CD4-positive, alpha-beta memory T cell (primary cell): ENCODE results near the gene CHIA. TPM values are rescaled to one million over a fixed set of nuclear protein-coding genes. Genes with fewer than 3 reads are reported as not detected.

Experiments
- polyA plus RNA-seq, 2 donors: library from polyadenylated mRNA; unstranded; fragments of 300-500 nt; fragmentation: Illumina TruSeq; gene quantifications; one replicate each; pipeline ENCODE4 v1.2.3, GENCODE V29; 2021
- total RNA-seq, 2 experiments: library from RNA; stranded (reverse); gene quantifications; one replicate each; pipeline ENCODE4 v1.2.3, GENCODE V29; 2021

The CHIA gene
- total and polyA plus RNA-seq, 4 experiments from 2014 or later, result not detected

Other genes with a start within 250 kb of the CHIA start
- gene DRAM2, start 150.8 kb upstream of the CHIA start, total RNA-seq, result 10 to 100 TPM; 37.5 to 38.8 TPM
- 100 to 1,000 TPM in 1 of 2 donors, 10 to 100 TPM in 1; 77.1 to 101 TPM for gene DRAM2, start 150.8 kb upstream of the CHIA start, polyA plus RNA-seq
- gene CEPT1, start 150.6 kb upstream of the CHIA start, total RNA-seq, result 10 to 100 TPM; 49.1 to 49.6 TPM
- 10 to 100 TPM; 18.4 to 33.3 TPM for gene CEPT1, start 150.6 kb upstream of the CHIA start, polyA plus RNA-seq
- gene DENND2D, start 90.2 kb upstream of the CHIA start, total RNA-seq, result 100 to 1,000 TPM; 284 TPM
- 100 to 1,000 TPM; 125 to 221 TPM for gene DENND2D, start 90.2 kb upstream of the CHIA start, polyA plus RNA-seq
- 1 to 10 TPM; 1.7 to 1.9 TPM for gene CHI3L2, start 63.1 kb upstream of the CHIA start, total RNA-seq
- gene CHI3L2, start 63.1 kb upstream of the CHIA start, polyA plus RNA-seq, result 10 to 100 TPM; 15.6 to 18.2 TPM
- gene OVGP1, start 136.9 kb downstream of the CHIA start, total RNA-seq, result 1 to 10 TPM; 4.5 to 4.9 TPM
- under 1 TPM in 1 of 2 donors, not detected in 1; 0.61 TPM for gene OVGP1, start 136.9 kb downstream of the CHIA start, polyA plus RNA-seq
- gene WDR77, start 158.4 kb downstream of the CHIA start, total RNA-seq, result 10 to 100 TPM; 26.3 to 30.3 TPM
- 10 to 100 TPM; 38.5 to 52.6 TPM for gene WDR77, start 158.4 kb downstream of the CHIA start, polyA plus RNA-seq
- 100 to 1,000 TPM; 103 to 112 TPM for gene ATP5PB, start 158.6 kb downstream of the CHIA start, total RNA-seq
- gene ATP5PB, start 158.6 kb downstream of the CHIA start, polyA plus RNA-seq, result 100 to 1,000 TPM; 487 to 655 TPM
- gene C1orf162, start 183.1 kb downstream of the CHIA start, total RNA-seq, result 10 to 100 TPM; 74.9 to 75.9 TPM
- gene C1orf162, start 183.1 kb downstream of the CHIA start, polyA plus RNA-seq, result 100 to 1,000 TPM; 139 to 274 TPM
- gene ADORA3, start 212.8 kb downstream of the CHIA start, total RNA-seq, result under 1 TPM; 0.41 to 0.42 TPM
- gene ADORA3, start 212.8 kb downstream of the CHIA start, polyA plus RNA-seq, result under 1 TPM in 1 of 2 donors, not detected in 1; 0.46 TPM
- not detected for gene TMIGD3, start 212.8 kb downstream of the CHIA start, total RNA-seq
- not detected for gene TMIGD3, start 212.8 kb downstream of the CHIA start, polyA plus RNA-seq